8988T (cell line): ENCODE data around the gene KCNH1.
"Not testable (repeated sequence)": the region's sequence is repeated elsewhere in the genome, so short reads cannot be mapped to it uniquely, and the experiment has no call there.

ENCODE experiments used
- DNase-seq: peaks from one replicate; pipeline ENCODE4 v3.0.0; 2011

The KCNH1 gene

DNA sequence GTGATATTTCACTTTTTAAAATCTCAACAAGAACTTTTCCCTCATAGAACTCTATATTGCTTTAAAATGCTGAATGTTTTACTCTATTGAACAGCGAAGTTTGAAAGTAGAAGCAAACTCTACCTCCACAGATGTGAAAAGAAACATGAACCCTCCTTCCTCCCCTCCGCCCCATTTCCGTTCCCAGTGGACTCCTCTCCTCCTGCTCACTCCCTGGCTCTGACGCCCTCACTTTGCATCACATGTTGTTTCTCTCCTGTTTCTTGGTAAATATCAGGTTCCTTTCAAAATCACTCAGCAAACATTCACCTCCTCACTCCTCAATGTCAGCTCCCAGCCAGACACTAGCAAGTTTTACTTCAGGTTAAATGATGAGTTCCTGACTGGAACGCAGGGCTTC lies 34.6 kb downstream of the KCNH1 start:
- no peak for DNase-seq

DNA sequence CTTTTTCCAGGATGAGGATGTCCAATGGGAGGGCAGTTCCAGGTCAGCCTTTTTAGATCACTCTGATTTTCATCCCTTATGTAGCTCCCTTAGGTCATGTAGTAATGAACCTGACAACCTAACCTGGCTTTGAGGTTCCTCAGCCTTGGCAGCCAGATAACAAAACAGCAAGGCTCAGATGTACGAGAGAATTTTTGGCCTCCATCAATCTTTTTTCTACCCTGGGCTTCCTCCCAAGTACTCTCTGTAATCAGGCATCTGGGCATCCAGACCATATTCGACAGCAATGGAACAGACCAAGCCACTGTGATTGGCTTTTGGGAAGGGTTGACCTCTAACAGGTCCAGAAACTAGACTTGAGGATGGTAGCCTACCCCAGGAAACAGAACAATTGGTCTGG lies 38.6 kb downstream of the KCNH1 start:
- no peak for DNase-seq

DNA sequence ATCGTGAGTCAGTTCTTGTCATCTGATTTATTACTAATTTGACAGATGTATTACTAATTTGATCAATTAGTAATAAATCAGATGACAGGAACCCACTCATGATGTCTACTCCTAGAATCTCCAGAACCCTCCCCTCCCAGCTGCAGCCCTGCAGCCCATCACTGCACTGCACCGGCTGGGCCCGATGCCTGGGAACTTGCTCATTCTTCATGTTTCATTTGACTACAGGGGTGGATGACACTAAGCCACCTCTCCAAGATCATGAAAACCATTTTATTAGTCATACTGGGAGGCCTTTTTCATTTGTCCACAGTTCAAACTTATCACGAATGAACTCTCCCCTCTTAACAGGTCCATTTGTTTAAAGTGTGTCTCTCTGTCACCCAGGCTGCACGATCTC lies 41.0 kb downstream of the KCNH1 start:
- no peak for DNase-seq

DNA sequence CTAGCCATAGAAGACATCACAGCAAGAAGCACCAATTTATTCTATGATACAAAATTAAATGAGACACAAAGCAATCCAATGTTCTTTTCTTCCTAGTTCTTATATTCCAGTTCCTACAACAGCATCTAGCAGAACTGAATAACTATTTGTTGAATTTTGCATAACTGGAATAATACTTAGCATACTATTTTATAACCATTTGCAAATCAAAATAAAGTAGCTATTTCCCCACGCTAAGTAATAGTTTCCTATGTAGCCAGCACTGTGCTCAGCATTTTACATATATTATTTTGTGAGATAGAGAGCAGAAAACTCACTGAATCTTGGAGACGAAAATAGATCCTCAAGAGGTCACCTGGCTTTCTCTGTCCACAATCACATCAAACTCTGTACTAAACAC lies 42.1 kb downstream of the KCNH1 start:
- no peak for DNase-seq

DNA sequence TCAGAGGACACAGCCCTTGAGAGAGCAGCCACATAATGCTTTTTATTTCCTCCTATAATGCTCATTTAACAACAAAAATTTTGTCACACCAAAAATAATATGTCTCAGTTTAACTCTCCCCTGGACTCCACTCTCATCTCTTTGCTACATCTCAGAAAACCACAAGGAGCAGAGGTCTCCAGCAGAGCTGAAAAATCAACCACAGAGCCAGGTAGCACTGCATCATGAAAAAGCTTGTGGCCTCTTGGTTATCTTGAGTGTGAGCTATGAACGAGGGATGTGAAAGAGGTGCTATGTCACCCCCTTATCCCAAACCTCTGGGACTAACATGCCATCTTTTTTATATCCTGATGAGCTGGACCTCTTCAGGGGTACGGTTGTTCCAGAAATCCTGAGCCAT lies 44.4 kb downstream of the KCNH1 start:
- DNase-seq = no peak

DNA sequence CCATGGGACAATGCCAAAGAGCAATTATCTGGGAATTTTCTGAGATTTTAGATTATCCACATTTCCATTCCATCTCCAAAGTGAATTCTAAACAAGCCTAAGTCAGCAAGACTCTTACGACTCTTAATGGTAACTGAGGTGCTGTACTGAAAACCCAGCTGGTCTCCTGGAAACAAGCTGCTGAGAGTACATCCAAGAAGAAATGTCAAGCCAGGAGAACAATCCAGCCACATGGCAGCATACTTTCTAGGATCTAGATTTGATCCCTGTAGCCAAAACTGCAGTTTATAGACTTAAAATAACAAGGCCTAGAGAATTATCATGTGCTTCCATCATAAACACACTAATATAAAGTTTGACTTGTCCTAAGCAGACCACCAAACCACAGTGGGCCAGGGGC lies 45.8 kb downstream of the KCNH1 start:
- no peak for DNase-seq

DNA sequence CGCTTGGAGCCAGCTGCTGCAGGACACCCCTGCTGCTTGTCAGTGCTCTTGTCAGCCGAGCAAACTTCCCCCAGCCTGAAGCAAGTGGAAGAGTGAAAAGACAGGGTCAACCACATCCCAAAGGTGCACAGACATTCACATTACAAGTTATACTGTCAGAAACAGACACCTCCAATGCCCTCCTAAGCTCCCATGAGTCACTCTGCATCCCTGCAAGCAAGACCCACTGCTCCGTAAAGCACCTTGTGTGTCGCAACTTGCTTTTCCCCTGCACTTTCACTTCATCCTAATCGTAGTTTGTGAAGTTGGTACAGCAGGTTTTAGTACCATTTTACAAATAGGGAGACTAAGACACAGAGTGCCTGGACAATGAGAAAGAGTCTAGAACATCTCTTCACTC lies 51.1 kb downstream of the KCNH1 start:
- DNase-seq = no peak

DNA sequence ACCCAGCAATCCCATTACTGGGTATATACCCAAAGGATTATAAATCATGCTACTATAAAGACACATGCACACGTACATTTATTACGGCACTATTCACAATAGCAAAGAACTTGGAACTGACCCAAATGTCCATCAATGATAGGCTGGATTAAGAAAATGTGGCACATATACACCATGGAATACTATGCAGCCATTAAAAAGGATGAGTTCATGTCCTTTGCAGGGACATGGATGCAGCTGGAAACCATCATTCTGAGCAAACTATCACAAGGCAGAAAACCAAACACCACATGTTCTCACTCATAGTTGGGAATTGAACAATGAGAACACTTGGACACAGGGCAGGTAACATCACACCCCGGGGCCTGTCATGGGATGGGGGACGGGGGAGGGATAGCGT lies 52.5 kb downstream of the KCNH1 start:
- DNase-seq = not testable (repeated sequence)

DNA sequence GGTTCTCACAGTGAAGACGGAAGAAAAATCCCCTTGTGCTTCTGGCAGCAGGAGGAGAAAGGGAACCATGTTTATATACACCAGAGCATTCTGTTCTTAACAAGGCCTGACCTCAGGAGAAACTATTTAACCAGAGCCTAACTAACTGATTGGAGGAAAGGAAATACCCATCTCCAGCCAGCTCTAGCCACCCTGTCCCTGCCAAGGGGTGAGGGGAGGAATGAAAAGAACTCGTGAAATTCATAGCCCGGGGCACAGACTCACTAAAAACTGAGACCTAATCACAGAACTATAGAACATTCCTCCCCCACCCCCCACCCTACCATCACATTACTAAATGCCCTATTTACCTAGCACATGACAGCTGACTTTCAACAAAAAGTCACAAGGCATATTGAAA lies 65.0 kb downstream of the KCNH1 start:
- DNase-seq = no peak

DNA sequence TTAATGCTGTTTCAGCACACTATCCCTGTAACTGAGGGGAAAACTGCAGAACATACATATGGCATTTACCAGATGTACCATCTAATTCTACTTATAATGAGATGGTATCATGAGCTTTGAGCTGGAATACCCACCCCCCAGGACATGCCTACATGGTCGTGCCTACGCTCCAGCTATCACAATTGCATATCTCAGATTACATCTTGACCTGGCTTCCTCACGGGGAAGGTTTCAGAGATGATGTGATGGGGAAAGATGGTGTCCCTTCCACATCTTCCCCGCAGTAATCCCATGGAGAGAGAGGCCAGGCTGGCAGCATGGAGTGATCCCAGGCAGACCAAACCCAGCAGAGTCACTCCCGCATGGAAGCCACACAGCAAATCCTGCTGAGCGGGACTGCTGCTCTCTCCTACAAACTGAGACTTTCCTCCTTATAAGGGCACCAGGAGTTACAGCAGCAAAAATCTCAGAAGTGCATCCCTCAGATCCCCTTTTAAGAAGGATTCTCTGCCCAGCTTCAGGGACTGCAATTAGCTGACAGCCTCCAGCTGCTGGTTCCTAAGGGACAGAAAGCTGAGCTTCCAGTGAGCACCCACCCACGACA lies 67.1 kb downstream of the KCNH1 start:
- DNase-seq = no peak

DNA sequence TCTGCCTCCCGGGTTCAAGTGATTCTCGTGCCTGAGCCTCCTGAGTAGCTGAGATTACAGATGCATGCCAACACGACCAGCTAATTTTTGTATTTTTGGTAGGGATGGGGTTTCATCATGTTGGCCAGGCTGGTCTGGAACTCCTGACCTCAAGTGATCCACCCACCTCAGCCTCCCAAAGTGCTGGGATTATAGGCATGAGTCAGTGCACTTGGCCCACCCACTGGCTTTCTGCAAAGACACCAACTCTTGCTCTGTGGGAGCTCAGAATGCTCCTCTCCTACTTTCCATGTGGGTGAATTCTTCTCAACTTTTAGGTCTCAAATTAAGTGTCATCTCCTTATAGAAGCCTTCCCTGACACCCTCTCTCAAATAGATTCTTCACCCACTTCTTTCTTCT lies 92.1 kb downstream of the KCNH1 start:
- not testable (repeated sequence) for DNase-seq

DNA sequence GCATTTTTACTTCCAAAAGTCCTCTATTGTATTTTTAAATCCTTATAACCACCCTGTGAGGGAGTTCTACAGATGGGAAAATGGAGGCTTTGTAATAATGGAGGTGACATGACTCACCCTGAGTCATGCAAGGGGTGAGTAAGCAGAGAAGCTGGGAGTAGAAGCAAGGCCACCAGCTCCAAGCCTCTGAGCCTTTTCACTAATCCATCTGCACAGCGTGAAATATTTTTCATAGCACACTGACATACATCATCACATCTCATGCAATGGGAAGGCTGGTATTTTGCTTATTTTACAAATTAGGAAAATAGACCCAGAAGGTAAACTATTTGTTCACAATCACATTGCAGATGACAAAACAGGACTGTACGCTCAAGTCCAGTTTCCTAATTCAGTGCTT lies 96.9 kb downstream of the KCNH1 start:
- DNase-seq = peak; percentile 34

DNA sequence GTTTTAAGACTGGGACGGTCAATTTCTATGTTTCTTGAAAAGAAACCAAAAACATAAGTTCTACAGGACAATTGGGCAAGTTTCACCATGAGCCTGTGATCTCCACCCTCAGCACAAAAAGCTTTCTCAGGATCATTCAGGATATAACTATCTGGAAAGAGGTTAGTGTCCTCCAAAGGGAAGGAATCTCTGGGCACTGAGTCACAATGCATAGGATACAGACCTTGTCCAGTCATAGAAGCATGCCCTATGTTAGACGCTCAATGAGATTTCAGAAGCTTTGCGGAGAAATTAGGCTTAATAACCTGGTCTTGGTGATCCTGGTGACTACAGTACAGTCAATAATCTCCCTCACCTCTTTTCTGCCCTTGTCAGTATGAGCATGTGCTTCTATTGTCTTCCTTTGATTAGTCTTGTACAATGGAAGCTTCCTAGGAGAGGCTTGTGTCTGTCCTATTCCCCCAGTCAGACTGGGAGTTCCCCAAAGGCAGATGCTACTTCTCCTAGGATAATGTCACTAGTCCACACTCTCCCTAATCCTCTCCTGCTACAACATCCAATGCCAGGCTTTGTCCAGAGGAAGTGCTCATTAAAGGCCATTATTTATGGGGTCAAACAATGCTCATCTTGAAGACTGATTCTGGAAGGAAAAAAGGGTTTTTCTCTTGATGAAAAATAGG lies 97.4 kb downstream of the KCNH1 start:
- no peak for DNase-seq

DNA sequence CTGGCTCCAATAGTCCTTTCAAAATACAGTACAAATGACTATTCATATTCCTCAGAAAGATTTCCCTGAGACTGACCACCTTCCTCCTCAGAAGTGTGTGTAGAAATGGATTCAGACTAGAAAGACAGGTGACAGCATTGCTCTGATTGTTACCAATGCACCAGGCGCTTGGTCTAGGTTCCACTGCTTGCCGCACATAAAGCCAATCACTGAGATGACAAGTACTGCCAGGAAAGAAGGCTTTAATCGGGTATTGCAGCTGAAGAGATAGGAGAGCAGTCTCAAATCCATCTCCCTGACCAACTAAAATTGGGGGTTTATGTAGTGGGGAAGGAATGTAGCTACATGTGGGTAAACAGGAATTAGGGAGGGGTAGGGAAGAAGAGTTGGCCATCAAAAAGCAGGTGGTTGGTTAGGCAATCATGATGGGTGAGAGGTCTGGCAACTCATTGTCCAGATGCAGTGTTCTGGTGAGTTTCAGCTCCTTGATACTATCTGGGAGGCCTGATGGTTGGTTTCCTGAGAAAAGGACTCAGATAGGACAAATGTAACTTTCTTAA lies 98.0 kb downstream of the KCNH1 start:
- no peak for DNase-seq

DNA sequence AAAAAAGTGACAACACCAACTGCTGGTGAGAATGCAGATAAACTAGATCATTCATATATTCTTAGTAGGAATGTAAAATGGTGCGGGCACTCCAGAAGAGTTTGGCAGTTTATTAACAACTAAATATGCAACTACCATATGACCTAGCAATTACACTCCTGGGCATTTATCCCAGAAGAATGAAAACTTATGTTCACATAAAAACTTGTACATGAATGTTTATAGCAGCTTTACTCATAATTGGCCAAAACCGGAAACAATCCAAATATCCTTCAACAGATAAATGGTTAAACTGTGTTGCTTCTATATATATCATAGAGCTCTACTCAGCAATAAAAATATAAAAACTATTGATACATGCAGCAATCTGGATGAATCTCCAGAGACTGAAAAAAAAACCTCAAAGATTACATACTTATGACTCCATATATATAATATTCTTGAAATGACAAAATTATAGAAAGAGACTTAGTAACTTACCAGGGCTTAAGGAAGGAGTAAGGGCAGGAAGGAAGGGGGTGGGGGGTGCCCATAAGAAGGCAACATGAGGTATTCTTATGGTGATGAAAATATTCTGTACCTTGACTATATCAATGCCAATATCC lies 99.9 kb downstream of the KCNH1 start:
- no peak for DNase-seq

DNA sequence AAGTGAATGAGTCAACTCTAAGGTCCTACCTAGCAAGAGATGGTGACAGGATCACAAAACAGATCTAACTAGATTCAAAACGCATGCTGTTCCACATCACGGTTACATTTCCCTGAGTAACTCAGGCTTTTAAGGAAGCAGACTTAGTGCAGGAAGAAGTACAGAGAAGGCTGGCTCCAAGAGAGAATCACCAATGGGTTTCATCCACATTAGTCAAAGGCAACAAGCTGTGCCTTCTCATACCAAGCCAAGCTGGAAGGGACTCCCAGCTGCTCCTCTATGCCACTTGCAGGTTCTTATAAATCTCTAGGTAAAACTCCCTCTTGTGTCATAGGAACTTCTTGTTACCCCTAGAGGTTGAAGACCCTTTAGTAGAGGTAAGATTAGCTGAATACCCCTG lies 109.0 kb downstream of the KCNH1 start:
- DNase-seq = no peak

DNA sequence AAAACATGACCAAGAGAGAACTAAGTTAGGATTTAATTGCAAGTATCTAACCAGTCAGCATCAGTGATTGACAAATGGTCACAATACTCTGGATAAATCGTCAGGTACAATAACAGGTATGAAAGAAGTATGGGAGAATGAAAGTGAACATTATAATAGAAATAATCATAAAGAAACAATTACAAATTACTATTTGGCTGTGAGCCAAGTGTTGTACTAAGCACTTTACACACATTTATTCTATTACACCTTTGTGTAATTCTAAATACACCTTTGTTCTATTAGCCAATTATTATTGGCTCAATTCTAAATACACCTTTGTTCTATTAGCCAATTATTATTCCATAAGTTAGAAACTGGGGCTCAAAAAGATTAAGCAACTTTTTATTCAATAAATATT lies 114.7 kb downstream of the KCNH1 start:
- no peak for DNase-seq

DNA sequence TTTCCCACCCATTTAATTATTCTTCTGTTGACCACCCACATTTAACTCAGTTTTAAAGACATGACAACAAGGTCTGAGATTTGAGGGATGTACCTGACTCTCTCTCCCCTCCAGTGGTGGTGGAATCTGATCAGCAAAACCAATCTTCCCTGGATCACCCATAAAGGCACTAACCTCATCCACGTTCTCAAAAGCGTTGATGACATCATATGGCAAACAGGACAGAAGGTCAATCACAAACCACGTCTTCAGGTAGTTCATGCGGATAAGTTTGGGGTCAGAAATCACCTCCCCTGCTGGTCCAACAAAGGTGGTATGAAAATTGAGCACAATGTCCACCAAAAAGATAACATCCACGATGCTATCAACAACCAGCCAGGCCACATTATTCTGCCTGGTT lies 115.3 kb downstream of the KCNH1 start:
- no peak for DNase-seq

DNA sequence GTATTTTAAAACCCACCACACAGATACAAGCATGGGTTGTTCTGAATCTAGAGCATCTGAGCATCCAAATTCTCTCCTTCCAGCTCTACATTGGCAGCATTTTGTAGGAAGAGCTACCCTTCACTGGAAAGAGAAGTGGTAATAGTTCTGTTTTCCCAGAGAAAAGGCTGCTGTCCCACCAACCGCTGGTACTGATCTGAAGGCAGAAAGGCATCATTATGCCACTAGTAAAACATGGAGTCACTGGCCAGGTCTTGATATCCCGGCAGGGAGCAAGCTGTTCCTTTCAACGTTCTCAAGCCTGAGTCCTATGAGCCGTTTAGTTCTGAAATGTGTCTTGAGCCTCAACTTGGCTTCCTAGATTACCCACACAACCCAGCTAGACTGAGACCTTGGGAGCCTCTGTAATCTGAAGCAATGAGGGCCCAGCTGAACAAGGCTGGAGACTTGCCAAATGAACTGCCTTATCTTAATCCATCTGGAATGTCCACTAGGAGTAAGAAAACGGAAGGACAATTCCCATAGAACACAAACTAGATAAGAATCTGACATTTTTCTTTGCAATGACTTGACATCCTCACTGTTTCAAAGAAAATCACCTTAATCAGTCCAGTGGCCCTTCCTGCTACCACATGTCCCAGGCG lies 116.8 kb downstream of the KCNH1 start:
- no peak for DNase-seq

DNA sequence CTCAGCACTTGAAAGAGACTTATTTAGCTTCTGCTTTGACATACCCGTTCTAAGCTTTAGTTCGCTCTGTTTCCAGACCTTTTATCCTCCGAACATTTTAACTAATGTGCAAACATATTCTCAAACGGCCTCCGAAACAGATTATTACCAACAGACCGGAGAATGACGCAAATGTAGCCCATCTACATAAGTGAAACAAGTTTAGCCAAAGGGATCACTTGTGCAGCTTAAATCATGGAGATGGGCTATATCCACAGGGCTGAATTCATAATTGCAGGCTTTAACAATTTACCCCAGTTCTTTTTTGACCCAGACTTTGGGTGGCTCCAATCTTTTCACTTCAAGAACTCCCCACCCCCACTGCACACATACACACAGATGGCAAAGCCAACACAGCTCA lies 119.7 kb downstream of the KCNH1 start:
- DNase-seq = no peak

DNA sequence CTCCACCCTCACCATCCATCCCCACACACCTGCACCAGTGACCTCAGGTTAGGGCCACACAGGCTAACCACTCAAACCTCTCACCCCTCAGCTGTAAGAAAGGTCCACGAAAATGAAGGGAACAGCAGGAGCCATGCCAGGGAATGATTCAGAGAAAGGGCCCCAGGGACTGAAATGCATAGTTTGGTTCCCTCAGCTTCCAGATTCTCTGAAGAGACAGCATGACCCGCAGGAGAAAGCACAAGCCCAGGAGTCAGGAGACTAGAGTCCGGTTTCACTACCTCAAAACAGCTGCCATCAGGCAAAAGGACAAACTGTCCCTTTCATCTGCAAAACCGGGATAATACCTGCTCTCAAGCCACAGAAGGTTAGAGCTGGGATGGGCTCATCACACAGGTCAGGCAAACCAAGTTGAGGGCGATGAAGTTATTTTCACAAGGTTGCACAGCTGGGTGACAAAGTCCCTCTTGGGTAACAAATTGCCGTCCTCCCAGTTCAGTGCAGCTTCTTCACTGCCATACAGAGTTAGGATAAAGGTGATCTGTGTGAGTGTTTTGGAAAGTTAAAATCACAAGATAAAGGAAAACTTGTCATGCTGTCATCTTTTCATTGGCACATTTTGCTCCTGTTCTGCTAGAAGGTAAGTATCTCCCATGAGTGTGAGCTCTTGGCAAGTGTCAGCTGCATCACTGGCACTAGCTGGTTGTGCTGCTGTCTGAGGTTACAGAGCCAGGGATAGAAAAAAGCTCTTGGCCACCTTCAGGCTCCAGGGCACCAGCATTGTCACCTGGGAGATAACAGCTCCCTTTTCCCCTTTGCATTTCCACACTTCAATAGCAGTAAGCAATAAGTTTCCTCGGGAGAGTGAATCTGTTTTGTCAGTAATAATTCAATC lies 120.4 kb downstream of the KCNH1 start:
- no peak for DNase-seq

DNA sequence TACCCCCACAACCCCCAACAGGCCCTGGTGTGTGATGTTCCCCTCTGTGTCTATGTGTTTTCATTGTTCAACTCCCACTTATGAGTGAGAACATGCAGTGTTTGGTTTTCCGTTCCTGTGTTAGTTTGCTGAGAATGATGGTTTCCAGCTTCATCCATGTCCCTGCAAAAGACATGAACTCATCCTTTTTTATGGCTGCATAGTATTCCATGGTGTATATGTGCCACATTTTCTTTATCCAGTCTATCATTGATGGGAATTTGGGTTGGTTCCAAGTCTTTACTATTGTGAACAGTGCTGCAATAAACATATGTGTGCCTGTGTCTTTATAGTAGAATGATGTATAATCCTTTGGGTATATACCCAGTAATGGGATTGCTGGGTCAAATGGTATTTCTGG lies 122.8 kb downstream of the KCNH1 start:
- not testable (repeated sequence) for DNase-seq

DNA sequence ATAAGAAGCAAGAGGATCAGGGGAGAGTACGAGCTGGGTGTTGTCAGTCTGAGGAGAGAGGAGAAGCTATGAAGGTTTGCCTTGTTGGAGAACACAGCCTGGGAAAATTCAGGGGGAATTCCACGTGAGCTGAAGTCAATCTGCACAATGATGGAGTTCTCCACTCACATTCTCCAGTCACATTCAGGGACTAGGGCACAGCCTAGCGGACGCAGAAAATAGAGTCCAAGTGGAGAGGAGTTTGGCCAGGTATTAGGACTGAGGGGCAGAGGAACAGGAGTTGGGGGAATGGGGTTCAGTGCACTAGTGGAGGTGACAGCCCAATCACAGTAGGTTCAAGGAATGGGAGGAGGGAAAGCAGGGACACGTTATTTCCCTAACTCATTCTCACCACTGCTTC lies 124.0 kb downstream of the KCNH1 start:
- no peak for DNase-seq
